PC-3 (cell line): ENCODE data around the gene GIPC1.

Experiments used
- CTCF ChIP-seq: fragments of 300-600 bp; sonication (generic); conservative IDR thresholded peaks from 2 replicates; pipeline ENCODE4 v1.5.1; 2017; ENCODE audit warnings: antibody characterized with exemption, low read depth, mild to moderate bottlenecking, low read length
- EZH2 ChIP-seq: fragments of 300-600 bp; sonication (generic); IDR thresholded peaks from one replicate; pipeline ENCODE4 v1.6.1; 2017; ENCODE audit warnings: antibody characterized with exemption, mild to moderate bottlenecking, low read length; ENCODE audit not compliant: unreplicated experiment
- EZH2phosphoT487 ChIP-seq: fragments of 300-600 bp; sonication (generic); IDR thresholded peaks from 2 replicates; pipeline ENCODE4 v1.6.1; 2018; ENCODE audit warnings: mild to moderate bottlenecking, antibody characterized with exemption, low read length, borderline replicate concordance

GRCh38 chr19:14544977-14545715 is 49.2 kb upstream of the GIPC1 start:
- TF ChIP-seq CTCF (no peak), EZH2phosphoT487 (no peak), EZH2 (no peak)
